HL-60 (cell line): ENCODE data around the gene MPST.

Experiments
- CTCF ChIP-seq: IDR thresholded peaks from one replicate; pipeline ENCODE4 v1.5.1; 2011; ENCODE audit warnings: low read length, control low read depth, inconsistent platforms; ENCODE audit not compliant: insufficient read depth
- POLR2AphosphoS5 ChIP-seq: IDR thresholded peaks from 2 replicates; pipeline ENCODE4 v1.6.1; 2012; ENCODE audit warnings: low read depth
- TF ChIP-seq, protein P1 (sequence below): IDR thresholded peaks from 2 replicates; pipeline ENCODE4 v1.6.1; 2012; ENCODE audit warnings: low read depth; ENCODE audit not compliant: insufficient replicate concordance

- TF ChIP-seq CTCF (no peak), POLR2AphosphoS5 (no peak)
- TF ChIP-seq, protein P1, sequence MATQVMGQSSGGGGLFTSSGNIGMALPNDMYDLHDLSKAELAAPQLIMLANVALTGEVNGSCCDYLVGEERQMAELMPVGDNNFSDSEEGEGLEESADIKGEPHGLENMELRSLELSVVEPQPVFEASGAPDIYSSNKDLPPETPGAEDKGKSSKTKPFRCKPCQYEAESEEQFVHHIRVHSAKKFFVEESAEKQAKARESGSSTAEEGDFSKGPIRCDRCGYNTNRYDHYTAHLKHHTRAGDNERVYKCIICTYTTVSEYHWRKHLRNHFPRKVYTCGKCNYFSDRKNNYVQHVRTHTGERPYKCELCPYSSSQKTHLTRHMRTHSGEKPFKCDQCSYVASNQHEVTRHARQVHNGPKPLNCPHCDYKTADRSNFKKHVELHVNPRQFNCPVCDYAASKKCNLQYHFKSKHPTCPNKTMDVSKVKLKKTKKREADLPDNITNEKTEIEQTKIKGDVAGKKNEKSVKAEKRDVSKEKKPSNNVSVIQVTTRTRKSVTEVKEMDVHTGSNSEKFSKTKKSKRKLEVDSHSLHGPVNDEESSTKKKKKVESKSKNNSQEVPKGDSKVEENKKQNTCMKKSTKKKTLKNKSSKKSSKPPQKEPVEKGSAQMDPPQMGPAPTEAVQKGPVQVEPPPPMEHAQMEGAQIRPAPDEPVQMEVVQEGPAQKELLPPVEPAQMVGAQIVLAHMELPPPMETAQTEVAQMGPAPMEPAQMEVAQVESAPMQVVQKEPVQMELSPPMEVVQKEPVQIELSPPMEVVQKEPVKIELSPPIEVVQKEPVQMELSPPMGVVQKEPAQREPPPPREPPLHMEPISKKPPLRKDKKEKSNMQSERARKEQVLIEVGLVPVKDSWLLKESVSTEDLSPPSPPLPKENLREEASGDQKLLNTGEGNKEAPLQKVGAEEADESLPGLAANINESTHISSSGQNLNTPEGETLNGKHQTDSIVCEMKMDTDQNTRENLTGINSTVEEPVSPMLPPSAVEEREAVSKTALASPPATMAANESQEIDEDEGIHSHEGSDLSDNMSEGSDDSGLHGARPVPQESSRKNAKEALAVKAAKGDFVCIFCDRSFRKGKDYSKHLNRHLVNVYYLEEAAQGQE: no peak
Measured at GRCh38 chr22:36997746-36998145, 21.8 kb upstream of the MPST start.
